HL-60 (cell line): ENCODE results near the gene ZDHHC5.
A peak's percentile ranks its signal among the peaks of the same experiment; 100 is the strongest.
"Not testable (repeated sequence)": the region's sequence is repeated elsewhere in the genome, so short reads cannot be mapped to it uniquely, and the experiment has no call there.

ENCODE experiments used
- CTCF ChIP-seq: IDR thresholded peaks from one replicate; pipeline ENCODE4 v1.5.1; 2011; ENCODE audit warnings: low read length, control low read depth, inconsistent platforms; ENCODE audit not compliant: insufficient read depth
- POLR2AphosphoS5 ChIP-seq: IDR thresholded peaks from 2 replicates; pipeline ENCODE4 v1.6.1; 2012; ENCODE audit warnings: low read depth
- REST ChIP-seq: IDR thresholded peaks from 2 replicates; pipeline ENCODE4 v1.6.1; 2012; ENCODE audit warnings: low read depth; ENCODE audit not compliant: insufficient replicate concordance

- not testable (repeated sequence) for TF ChIP-seq REST, CTCF
- TF ChIP-seq POLR2AphosphoS5 = 0 out of 2 replicates have a peak, but pooled peaks have one; percentile 34
Observed at GRCh38 chr11:57652230-57652629, 15.7 kb upstream of the ZDHHC5 start.
